Left lung (tissue), 10 donors: Measurements from ENCODE around the gene SH3BP1. TPM values are rescaled to one million over a fixed set of nuclear protein-coding genes. Genes with fewer than 3 reads are reported as not detected.
"Not testable (repeated sequence)": the region's sequence is repeated elsewhere in the genome, so short reads cannot be mapped to it uniquely, and the experiment has no call there.

Experiments
- ATAC-seq: fragments of 200-7000 bp; cut with Tn5 transposase; one replicate; pipeline ENCODE4 v1.9.1; 2020; ENCODE audit warnings: moderate library complexity
- DNase-seq, 4 donors: peaks; one replicate each; pipeline ENCODE4 v3.0.0-alpha.2; 2013 to 2020
- H3K27ac ChIP-seq, 2 donors: fragments of 200-600 bp; sonication (generic) in 1 of 2; one replicate each; pipeline versions ENCODE4 v1.5.0 to v1.8.0; 2020 to 2021
- H3K27me3 ChIP-seq, 2 donors: fragments of 200-600 bp; sonication (generic) in 1 of 2; one replicate each; pipeline versions ENCODE4 v1.5.0 to v1.8.0; 2020 to 2021
- H3K36me3 ChIP-seq, 2 donors: fragments of 200-600 bp; sonication (generic) in 1 of 2; one replicate each; pipeline versions ENCODE4 v1.5.0 to v1.8.0; 2020 to 2021
- H3K4me1 ChIP-seq, 2 donors: fragments of 200-600 bp; one replicate each; pipeline ENCODE4 v1.8.0; 2021
- H3K4me3 ChIP-seq, 2 donors: fragments of 200-600 bp; sonication (generic) in 1 of 2; one replicate each; pipeline versions ENCODE4 v1.5.0 to v1.8.0; 2020 to 2021; ENCODE audit warnings: mild to moderate bottlenecking in 1 of 2
- H3K9me3 ChIP-seq, 2 donors: fragments of 200-600 bp; sonication (generic) in 1 of 2; one replicate each; pipeline versions ENCODE4 v1.5.0 to v1.8.0; 2020 to 2021
- intact Hi-C, 2 donors: fragments of 100-400 bp; cut with DNase I; formaldehyde crosslinking; loops; one replicate each; pipeline versions ENCODE4 v1.11.2 to v1.14.2; 2022
- polyA plus RNA-seq, 6 donors: library from polyadenylated mRNA; unstranded; fragments of 120-200 nt; gene quantifications; one replicate each; pipeline ENCODE4 v1.2.1, GENCODE V29; 2013; ENCODE audit not compliant: insufficient read length in 6 of 6
- total RNA-seq, 2 donors: library from RNA; stranded (reverse); fragmentation: NEBNext Ultra II Directional; extraction: Animal tissue kit (Norgen Biotek cat#: 25700); gene quantifications; one replicate each; pipeline ENCODE4 v1.2.1, GENCODE V29; 2021
- TF ChIP-seq, protein P1 (sequence below), 2 donors: fragments of 200-600 bp; sonication (generic) in 1 of 2; IDR thresholded peaks; one replicate each; pipeline versions ENCODE4 v1.5.0 to v1.8.0; 2021; ENCODE audit warnings: antibody characterized with exemption in 2 of 2
- donor health status: DM: no; HTN: yes; CAD: no.
- donor health status: DM: no; HTN: no; CAD: no.

The SH3BP1 gene
- total and polyA plus RNA-seq, 8 donors, result 14.0 to 40.7 (median 27.7) TPM

DNA sequence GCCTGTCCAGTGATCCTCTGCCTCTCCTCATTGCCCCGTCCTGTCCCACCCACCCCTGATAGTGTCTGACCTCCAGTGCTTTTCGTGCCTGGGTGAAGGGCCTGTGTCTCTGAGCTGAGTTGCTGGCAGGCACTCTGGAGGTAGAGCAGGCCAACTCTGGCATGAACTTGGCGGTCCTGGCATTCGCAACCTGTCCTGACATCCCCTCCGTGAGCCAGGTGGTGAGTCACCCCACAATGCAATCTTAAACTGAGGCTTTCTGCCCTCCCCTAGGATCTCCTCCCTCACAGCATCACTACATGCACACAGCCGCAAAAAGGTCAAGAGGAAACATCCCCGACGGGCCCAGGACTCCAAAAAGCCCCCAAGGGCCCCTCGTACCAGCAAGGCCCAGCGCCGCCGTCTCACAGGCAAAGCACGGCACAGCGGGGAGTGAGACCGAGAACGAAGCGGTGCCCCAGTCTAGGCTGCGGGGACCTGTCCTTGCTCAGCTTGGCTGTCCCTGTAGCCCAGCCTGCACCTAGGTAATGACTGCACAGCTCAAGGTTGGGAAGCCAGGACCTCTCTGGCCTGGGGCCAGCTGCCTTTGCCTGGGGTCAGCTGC, 51.5 kb downstream of the SH3BP1 start:
- TF ChIP-seq, protein P1, sequence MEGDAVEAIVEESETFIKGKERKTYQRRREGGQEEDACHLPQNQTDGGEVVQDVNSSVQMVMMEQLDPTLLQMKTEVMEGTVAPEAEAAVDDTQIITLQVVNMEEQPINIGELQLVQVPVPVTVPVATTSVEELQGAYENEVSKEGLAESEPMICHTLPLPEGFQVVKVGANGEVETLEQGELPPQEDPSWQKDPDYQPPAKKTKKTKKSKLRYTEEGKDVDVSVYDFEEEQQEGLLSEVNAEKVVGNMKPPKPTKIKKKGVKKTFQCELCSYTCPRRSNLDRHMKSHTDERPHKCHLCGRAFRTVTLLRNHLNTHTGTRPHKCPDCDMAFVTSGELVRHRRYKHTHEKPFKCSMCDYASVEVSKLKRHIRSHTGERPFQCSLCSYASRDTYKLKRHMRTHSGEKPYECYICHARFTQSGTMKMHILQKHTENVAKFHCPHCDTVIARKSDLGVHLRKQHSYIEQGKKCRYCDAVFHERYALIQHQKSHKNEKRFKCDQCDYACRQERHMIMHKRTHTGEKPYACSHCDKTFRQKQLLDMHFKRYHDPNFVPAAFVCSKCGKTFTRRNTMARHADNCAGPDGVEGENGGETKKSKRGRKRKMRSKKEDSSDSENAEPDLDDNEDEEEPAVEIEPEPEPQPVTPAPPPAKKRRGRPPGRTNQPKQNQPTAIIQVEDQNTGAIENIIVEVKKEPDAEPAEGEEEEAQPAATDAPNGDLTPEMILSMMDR (IDR thresholded peaks at IDR 0.05), result no peak
- no peak for ATAC-seq
- Histone ChIP-seq H3K9me3 (no peaks in the 10 kb centered on the region), H3K4me3 (no peak overlapping the region), H3K27ac (no peak overlapping the region), H3K27me3 (no peaks in the 10 kb centered on the region), H3K36me3 (peaks cover 0 to 71% of the 10 kb centered on the region in 2 donors), H3K4me1 (peaks cover 14 to 30% of the 10 kb centered on the region in 2 donors)
- peak in 1 of 4 donors; percentile 75 for DNase-seq
- intact Hi-C loops, result no loop called here

DNA sequence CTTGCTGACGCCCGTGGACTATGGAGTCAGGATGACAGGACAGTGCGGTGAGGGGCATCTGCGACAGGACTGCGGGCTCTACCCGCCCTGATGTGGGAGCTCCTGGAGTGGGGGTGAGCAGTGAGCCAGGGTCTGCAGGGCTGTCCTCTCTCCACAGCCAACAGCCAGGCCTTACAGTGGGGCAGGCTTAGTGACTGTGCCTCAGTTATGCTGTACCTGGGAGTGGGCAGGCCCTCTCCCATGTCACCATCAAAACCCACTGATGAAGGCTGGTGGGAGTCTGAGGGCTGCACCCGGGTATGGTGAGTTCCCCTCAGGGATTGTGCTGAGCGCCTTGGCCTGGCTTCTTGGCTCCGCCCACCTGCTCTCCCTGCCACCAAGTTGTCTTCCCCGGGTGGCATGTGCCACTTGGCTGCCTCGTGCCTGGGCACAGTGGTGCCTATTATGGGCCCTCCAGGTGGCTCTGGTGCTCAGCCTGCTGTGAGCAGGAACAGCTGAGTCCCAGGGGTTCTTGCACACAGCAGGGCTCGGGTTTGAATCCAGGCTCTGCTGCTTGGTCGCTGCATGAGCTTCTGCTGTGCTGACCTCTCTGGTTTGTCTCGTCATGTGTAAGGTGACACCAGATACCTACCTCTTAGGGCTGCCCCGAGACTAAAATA, 53.3 kb downstream of the SH3BP1 start:
- no peak overlapping the region for H3K4me3 ChIP-seq
- H3K4me1 ChIP-seq, result peaks cover 11 to 31% of the 10 kb centered on the region in 2 donors
- TF ChIP-seq, protein P1 (IDR thresholded peaks at IDR 0.05), result no peak
- H3K9me3 ChIP-seq, result no peaks in the 10 kb centered on the region
- H3K36me3 ChIP-seq, result peaks cover 0 to 71% of the 10 kb centered on the region in 2 donors
- H3K27ac ChIP-seq, result no peak overlapping the region
- peak in 1 of 4 donors; percentile 72 for DNase-seq
- ATAC-seq, result no peak
- intact Hi-C loops, result no loop called here
- H3K27me3 ChIP-seq, result no peaks in the 10 kb centered on the region

GRCh38 chr22:37694131-37694530, 54.7 kb downstream of the SH3BP1 start:
- ATAC-seq, DNase-seq, H3K9me3 ChIP-seq, H3K27me3 ChIP-seq, intact Hi-C loops, H3K27ac ChIP-seq, H3K4me3 ChIP-seq: not testable (repeated sequence)
- H3K36me3 ChIP-seq, result peaks cover 0 to 57% of the 10 kb centered on the region in 2 donors
- peaks cover 11 to 18% of the 10 kb centered on the region in 2 donors for H3K4me1 ChIP-seq

DNA sequence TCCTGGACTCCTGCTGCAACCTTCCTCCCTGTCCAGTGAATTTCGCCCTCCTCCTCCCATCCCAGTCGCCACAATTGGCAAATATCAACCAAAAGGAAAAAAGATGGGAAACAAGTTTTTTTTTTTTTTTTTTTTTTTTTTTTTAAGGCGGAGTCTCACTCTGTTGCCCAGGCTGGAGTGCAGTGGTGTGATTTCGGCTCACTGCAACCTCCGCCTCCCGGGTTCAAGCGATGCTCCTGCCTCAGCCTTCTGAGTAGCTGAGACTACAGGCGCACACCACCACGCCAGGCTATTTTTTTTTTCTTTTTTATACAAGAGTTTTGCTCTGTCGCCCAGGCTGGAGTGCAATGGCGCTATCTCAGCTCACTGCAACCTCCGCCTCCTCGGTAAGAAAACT, 56.8 kb downstream of the SH3BP1 start:
- intact Hi-C loops, DNase-seq, H3K27ac ChIP-seq, ATAC-seq, H3K27me3 ChIP-seq, H3K4me3 ChIP-seq, H3K9me3 ChIP-seq: not testable (repeated sequence)
- peaks cover 11 to 22% of the 10 kb centered on the region in 2 donors for H3K4me1 ChIP-seq
- peaks cover 0 to 36% of the 10 kb centered on the region in 2 donors for H3K36me3 ChIP-seq

DNA sequence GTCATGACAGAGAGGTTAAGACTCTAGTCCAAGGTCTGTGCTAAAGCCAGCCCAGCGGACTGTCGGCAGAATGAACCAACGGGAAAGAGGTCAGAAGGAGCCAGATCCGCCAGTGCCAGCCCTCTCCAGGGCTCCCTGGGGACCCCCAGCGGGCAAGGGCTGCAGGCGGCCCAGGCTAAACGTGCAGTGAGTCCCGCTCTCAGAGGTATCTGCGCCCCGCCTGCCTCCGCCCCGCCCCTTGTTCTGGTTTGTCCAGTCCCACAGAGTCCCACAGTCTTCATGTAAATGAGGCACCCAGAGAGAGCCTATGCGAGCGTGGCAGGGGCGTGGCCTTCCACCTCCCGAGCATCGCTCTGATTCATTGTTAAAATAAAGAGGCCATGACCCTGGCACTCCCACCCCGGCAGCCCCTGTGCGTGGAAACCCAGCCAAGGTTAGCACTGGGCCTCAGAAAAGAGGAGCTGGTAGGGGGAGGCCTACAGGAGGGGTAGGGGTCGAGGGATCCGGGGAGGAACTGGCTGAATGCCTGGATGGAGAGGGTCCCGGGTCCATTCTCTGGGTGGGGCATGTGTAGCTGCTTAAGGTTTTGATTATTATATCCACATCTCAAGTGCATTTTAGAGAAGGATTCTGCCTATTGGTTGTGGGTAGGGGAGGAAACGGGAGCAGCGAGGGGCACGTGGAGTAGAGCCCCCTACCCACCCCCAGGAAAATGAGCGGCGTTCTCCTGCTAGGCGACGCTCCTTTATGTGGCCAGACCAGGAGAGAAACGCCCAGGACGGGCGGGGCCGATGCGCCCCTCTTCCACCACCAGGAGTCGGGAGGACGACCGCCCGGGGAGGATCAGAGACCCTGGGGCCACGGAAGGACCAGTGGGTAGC, 57.4 kb downstream of the SH3BP1 start, which contains the start of gene TRIOBP:
Gene TRIOBP (plus strand): TSS at position 392 of the 881 bp plus-strand sequence. CDS start 4,318 bp downstream, outside the sequence.
- H3K4me3 ChIP-seq, result no peak within 1 kb of the TSS
- TF ChIP-seq, protein P1 (IDR thresholded peaks at IDR 0.05), result peak; percentile 30 to 44
- H3K4me1 ChIP-seq, result peaks cover 11 to 28% of the 10 kb centered on the region in 2 donors
- no peaks in the 10 kb centered on the region for H3K27me3 ChIP-seq
- H3K36me3 ChIP-seq, result peaks cover 0 to 30% of the 10 kb centered on the region in 2 donors
- intact Hi-C loops, result no loop called here
- peak; percentile 77 to 99 (median 93) for DNase-seq
- H3K27ac ChIP-seq, result no peak within 1 kb of the TSS
- H3K9me3 ChIP-seq, result no peaks in the 10 kb centered on the region
- peak; percentile 99 for ATAC-seq

DNA sequence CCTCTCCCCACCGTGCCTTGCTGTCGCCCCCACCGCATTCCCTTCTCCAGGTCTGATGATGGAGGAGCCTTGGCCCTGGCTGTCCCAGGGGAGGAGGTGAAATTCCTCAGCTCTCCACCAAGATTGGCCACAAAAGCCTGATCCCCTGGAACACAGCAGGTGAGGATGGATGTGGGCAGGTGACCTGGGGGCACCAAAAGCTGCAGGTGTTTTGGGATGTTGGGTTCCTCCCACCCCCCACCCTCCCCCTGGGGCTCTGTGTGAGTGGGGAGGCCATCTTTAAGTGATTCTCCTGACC, 58.0 kb downstream of the SH3BP1 start:
- no peak for ATAC-seq
- TF ChIP-seq, protein P1 (IDR thresholded peaks at IDR 0.05), result no peak
- Histone ChIP-seq H3K27me3 (no peaks in the 10 kb centered on the region), H3K9me3 (no peaks in the 10 kb centered on the region), H3K4me1 (peaks cover 11 to 30% of the 10 kb centered on the region in 2 donors), H3K27ac (no peak overlapping the region), H3K36me3 (peaks cover 0 to 24% of the 10 kb centered on the region in 2 donors), H3K4me3 (no peak overlapping the region)
- intact Hi-C loops, result no loop called here
- DNase-seq, result no peak
